ENCODE results near the gene CLCNKA. TPM values are rescaled to one million over a fixed set of nuclear protein-coding genes. Genes with fewer than 3 reads are reported as not detected.

The CLCNKA gene
- total RNA-seq, 1 experiment from 2014 or later, result 0.10 TPM

DNA sequence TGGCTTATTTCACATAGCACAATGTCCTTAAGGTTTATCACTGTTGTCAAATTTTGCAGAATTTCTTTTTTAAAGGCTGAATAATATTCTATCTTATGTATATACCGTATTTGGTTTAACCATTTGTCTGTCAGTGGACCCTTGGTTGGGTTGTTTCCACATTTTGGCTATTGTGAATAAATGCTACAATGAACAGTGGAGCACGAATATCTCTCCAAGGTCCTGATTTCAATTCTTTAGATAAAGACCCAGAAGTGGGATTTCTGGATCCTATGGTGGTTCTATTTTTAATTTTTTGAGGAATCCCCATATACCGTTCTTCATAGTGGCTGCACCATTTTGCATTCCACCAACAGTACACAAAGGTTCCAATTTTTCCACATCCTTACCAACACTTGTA lies 40.2 kb upstream of the CLCNKA start:
- Histone ChIP-seq H4K20me1 (ENCODE audit: insufficient read depth) (no peaks in the 10 kb centered on the region), H3K4me2 (ENCODE audit: low read length) (no peak overlapping the region), H3K9me3 (ENCODE audit: control insufficient read depth in 1 of 2, insufficient read depth in 1 of 2, low read depth in 1 of 2, low read length in 2 of 2) (peaks cover 0 to 3% of the 10 kb centered on the region in 2 experiments; a peak in 1 of 4 replicates), H3K4me1 (ENCODE audit: control insufficient read depth in 1 of 2, insufficient read depth in 2 of 2, low read length in 2 of 2) (peaks cover 10 to 23% of the 10 kb centered on the region in 2 experiments), H3K27ac (ENCODE audit: low read depth, low read length) (no peak overlapping the region), H3K4me3 (replicated peaks in 1 of 2; ENCODE audit: low read depth in 1 of 2, low read length in 2 of 2) (no peak overlapping the region), H3K9ac (ENCODE audit: low read length) (no peak overlapping the region), H3K27me3 (ENCODE audit: insufficient read depth, low read length) (no peaks in the 10 kb centered on the region), H3K9me2 (ENCODE audit: insufficient read depth) (no peaks in the 10 kb centered on the region), H3K36me3 (ENCODE audit: control insufficient read depth in 1 of 2, insufficient read depth in 2 of 2, low read length in 2 of 2) (no peaks in the 10 kb centered on the region), H2AFZ (ENCODE audit: low read depth, low read length, poor library complexity, severe bottlenecking) (no peak overlapping the region), H3K79me2 (ENCODE audit: insufficient read depth, low read length) (no peaks in the 10 kb centered on the region)
- RAD21 ChIA-PET (ENCODE audit: low non-redundant PET in 1 of 2, low total read pairs in 2 of 2, uncharacterized antibody in 2 of 2, unreplicated experiment in 2 of 2), result no interaction called here
- CTCF ChIA-PET, result no interaction called here
- POLR2A ChIA-PET, result no interaction called here
- no peak for DNase-seq (ENCODE audit: low read depth, low spot score)
- no TSS peak for BruUV-seq (replicated peaks)
- intact Hi-C loops (cut with micrococcal nuclease), result no loop called here
- ATAC-seq, result no peak
- TF ChIP-seq EZH2phosphoT487 (IDR thresholded peaks at IDR 0.05; ENCODE audit: borderline replicate concordance), result no peak

DNA sequence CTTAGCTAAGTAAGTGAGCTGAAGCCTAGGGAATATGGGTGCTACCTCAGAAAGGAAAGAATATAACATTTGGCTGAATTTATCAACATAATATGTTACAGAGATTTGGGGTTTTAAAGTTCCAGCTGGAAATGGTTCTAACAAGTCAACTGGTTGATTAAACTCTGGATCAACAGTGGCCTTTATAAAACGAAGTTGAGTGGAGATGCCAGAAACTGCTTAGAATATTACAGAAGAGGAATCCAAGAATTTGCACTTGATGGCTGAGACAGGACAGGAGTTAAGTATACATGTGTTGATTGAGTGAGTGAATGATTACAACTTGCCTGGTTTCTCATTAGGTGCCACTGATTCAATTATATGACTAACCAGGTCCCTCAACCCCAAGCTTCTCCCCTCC lies 38.6 kb upstream of the CLCNKA start:
- TF ChIP-seq TCF7L2 (IDR thresholded peaks at IDR 0.05; ENCODE audit: borderline replicate concordance, extremely low read depth, insufficient read depth, insufficient read length) (no peak), CBX3 (IDR thresholded peaks at IDR 0.05; ENCODE audit: low read depth) (no peak), SIN3A (IDR thresholded peaks at IDR 0.05; ENCODE audit: low read depth) (no peak), POLR2AphosphoS5 (IDR thresholded peaks at IDR 0.05; ENCODE audit: low read depth, low read length) (no peak), RAD21 (IDR thresholded peaks at IDR 0.05; ENCODE audit: low read depth) (no peak), SP1 (IDR thresholded peaks at IDR 0.05; ENCODE audit: low read depth) (no peak), SRF (IDR thresholded peaks at IDR 0.05; ENCODE audit: low read depth) (no peak), POLR2A (IDR thresholded peaks at IDR 0.05; ENCODE audit: borderline replicate concordance, extremely low read depth, insufficient read depth, insufficient read length) (no peak), EGR1 (IDR thresholded peaks at IDR 0.05; ENCODE audit: low read depth) (no peak), YY1 (IDR thresholded peaks at IDR 0.05; ENCODE audit: extremely low read depth, insufficient replicate concordance, low read depth, low read length) (no peak), FOSL1 (IDR thresholded peaks at IDR 0.05; ENCODE audit: low read depth) (no peak)
- TF ChIP-seq, protein P1, sequence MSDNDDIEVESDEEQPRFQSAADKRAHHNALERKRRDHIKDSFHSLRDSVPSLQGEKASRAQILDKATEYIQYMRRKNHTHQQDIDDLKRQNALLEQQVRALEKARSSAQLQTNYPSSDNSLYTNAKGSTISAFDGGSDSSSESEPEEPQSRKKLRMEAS (IDR thresholded peaks at IDR 0.05), result no peak
- TF ChIP-seq, protein P2, sequence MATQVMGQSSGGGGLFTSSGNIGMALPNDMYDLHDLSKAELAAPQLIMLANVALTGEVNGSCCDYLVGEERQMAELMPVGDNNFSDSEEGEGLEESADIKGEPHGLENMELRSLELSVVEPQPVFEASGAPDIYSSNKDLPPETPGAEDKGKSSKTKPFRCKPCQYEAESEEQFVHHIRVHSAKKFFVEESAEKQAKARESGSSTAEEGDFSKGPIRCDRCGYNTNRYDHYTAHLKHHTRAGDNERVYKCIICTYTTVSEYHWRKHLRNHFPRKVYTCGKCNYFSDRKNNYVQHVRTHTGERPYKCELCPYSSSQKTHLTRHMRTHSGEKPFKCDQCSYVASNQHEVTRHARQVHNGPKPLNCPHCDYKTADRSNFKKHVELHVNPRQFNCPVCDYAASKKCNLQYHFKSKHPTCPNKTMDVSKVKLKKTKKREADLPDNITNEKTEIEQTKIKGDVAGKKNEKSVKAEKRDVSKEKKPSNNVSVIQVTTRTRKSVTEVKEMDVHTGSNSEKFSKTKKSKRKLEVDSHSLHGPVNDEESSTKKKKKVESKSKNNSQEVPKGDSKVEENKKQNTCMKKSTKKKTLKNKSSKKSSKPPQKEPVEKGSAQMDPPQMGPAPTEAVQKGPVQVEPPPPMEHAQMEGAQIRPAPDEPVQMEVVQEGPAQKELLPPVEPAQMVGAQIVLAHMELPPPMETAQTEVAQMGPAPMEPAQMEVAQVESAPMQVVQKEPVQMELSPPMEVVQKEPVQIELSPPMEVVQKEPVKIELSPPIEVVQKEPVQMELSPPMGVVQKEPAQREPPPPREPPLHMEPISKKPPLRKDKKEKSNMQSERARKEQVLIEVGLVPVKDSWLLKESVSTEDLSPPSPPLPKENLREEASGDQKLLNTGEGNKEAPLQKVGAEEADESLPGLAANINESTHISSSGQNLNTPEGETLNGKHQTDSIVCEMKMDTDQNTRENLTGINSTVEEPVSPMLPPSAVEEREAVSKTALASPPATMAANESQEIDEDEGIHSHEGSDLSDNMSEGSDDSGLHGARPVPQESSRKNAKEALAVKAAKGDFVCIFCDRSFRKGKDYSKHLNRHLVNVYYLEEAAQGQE (IDR thresholded peaks at IDR 0.05; ENCODE audit: low read depth), result no peak
- TF ChIP-seq, protein P3, sequence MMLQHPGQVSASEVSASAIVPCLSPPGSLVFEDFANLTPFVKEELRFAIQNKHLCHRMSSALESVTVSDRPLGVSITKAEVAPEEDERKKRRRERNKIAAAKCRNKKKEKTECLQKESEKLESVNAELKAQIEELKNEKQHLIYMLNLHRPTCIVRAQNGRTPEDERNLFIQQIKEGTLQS (IDR thresholded peaks at IDR 0.05), result no peak
- TF ChIP-seq, protein P4, sequence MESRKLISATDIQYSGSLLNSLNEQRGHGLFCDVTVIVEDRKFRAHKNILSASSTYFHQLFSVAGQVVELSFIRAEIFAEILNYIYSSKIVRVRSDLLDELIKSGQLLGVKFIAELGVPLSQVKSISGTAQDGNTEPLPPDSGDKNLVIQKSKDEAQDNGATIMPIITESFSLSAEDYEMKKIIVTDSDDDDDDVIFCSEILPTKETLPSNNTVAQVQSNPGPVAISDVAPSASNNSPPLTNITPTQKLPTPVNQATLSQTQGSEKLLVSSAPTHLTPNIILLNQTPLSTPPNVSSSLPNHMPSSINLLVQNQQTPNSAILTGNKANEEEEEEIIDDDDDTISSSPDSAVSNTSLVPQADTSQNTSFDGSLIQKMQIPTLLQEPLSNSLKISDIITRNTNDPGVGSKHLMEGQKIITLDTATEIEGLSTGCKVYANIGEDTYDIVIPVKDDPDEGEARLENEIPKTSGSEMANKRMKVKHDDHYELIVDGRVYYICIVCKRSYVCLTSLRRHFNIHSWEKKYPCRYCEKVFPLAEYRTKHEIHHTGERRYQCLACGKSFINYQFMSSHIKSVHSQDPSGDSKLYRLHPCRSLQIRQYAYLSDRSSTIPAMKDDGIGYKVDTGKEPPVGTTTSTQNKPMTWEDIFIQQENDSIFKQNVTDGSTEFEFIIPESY (IDR thresholded peaks at IDR 0.05; ENCODE audit: extremely low read depth, insufficient replicate concordance, low read length), result no peak
- peaks cover 10 to 23% of the 10 kb centered on the region in 2 experiments for H3K4me1 ChIP-seq (ENCODE audit: control insufficient read depth in 1 of 2, insufficient read depth in 2 of 2, low read length in 2 of 2)
- no peaks in the 10 kb centered on the region for H3K27me3 ChIP-seq (ENCODE audit: insufficient read depth, low read length)
- no peaks in the 10 kb centered on the region for H3K9me2 ChIP-seq (ENCODE audit: insufficient read depth)
- no peak for ATAC-seq
- RAD21 ChIA-PET (ENCODE audit: low non-redundant PET in 1 of 2, low total read pairs in 2 of 2, uncharacterized antibody in 2 of 2, unreplicated experiment in 2 of 2), result no interaction called here
- H3K9me3 ChIP-seq (ENCODE audit: control insufficient read depth in 1 of 2, insufficient read depth in 1 of 2, low read depth in 1 of 2, low read length in 2 of 2), result peaks cover 0 to 3% of the 10 kb centered on the region in 2 experiments; a peak in 1 of 4 replicates
- intact Hi-C loops (cut with micrococcal nuclease), result no loop called here
- H3K36me3 ChIP-seq (ENCODE audit: control insufficient read depth in 1 of 2, insufficient read depth in 2 of 2, low read length in 2 of 2), result no peaks in the 10 kb centered on the region
- no peaks in the 10 kb centered on the region for H4K20me1 ChIP-seq (ENCODE audit: insufficient read depth)
- no peak overlapping the region for H3K4me2 ChIP-seq (ENCODE audit: low read length)
- no TSS peak for BruUV-seq (replicated peaks)
- no peak overlapping the region for H3K27ac ChIP-seq (ENCODE audit: low read depth, low read length)
- H3K4me3 ChIP-seq (replicated peaks in 1 of 2; ENCODE audit: low read depth in 1 of 2, low read length in 2 of 2), result no peak overlapping the region
- DNase-seq (ENCODE audit: low read depth, low spot score), result no peak
- no peaks in the 10 kb centered on the region for H3K79me2 ChIP-seq (ENCODE audit: insufficient read depth, low read length)
- no peak overlapping the region for H3K9ac ChIP-seq (ENCODE audit: low read length)
- POLR2A ChIA-PET, result no interaction called here
- CTCF ChIA-PET, result no interaction called here
- H2AFZ ChIP-seq (ENCODE audit: low read depth, low read length, poor library complexity, severe bottlenecking), result no peak overlapping the region
